Melanocyte of skin (primary cell): Measurements from ENCODE around the gene IL2. TPM values are rescaled to one million over a fixed set of nuclear protein-coding genes. Genes with fewer than 3 reads are reported as not detected.

Source experiments
- total RNA-seq, 2 donors: library from RNA; depleted of rRNA; stranded (reverse); fragments of >200 nt; gene quantifications; 2 replicates each; pipeline ENCODE4 v1.2.3, GENCODE V29; 2012

The IL2 gene
- not detected for total RNA-seq

DNA sequence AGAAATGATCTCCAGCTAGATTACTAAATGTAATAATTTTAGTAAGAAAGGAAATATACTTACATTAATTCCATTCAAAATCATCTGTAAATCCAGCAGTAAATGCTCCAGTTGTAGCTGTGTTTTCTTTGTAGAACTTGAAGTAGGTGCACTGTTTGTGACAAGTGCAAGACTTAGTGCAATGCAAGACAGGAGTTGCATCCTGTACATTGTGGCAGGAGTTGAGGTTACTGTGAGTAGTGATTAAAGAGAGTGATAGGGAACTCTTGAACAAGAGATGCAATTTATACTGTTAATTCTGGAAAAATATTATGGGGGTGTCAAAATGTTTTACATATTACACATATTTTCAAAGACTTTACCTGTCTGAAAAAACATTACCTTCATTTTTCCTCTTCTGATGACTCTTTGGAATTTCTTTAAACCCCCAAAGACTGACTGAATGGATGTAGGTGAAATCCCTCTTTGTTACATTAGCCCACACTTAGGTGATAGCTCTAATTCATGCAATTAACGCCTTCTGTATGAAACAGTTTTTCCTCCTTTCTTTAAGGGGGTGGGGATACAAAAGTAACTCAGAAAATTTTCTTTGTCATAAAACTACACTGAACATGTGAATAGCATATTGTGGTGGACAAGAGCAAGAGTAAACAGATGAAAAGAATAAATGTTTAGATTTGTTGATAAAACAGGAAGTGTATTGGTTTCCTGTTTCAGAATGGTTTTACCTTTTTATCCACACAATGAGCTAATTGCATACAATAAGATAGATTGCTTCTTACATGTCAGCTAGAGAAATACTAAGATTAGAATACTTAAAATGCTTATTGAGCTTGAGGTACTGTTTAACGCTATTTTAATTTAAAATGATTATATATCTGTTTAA lies at the start of gene IL2:
IL2 (minus strand) TSS at position 495 of the 886 bp plus-strand sequence; CDS start at position 210, 285 bp downstream.

Other genes starting within 250 kb of the IL2 start
- not detected for gene ADAD1, start 77.7 kb downstream of the IL2 start, total RNA-seq
- gene IL21, start 164.3 kb upstream of the IL2 start, total RNA-seq: not detected